Esophagus mucosa (tissue), 1 donor: ENCODE data around the gene FBXO38. TPM values are rescaled to one million over a fixed set of nuclear protein-coding genes. Genes with fewer than 3 reads are reported as not detected.

Experiments used
- ATAC-seq: fragments of 200-7000 bp; cut with Tn5 transposase; one replicate; pipeline ENCODE4 v1.9.1; 2020
- total RNA-seq: library from RNA; stranded (reverse); gene quantifications from one replicate; pipeline ENCODE4 v1.2.4, GENCODE V29; 2023
- donor health status: DM: yes; HTN: yes; CAD: no.

The FBXO38 gene
- total RNA-seq, 1 donor from 2014 or later = 22.4 TPM

DNA sequence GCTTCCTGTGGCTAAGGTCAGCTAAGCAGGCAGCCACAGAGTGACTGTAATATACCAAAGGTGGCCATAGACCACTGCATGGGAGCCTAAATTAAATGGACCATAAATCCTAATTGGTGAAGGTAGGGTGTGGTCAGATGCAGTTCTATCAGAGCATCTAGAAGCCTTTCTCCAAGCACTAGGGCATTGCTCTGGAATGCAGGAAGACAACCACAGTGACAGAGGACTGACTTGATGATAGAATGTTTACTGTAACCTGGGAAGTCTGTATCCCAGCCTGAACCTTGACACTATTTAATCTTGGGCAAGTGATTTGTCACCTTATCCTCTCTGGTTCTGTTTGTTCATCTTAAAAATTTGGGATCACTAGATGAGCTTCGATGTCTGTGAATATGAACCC lies 2.3 kb downstream of the FBXO38 start:
- no peak for ATAC-seq

GRCh38 chr5:148387325-148387724 lies 3.6 kb downstream of the FBXO38 start:
- ATAC-seq = no peak

DNA sequence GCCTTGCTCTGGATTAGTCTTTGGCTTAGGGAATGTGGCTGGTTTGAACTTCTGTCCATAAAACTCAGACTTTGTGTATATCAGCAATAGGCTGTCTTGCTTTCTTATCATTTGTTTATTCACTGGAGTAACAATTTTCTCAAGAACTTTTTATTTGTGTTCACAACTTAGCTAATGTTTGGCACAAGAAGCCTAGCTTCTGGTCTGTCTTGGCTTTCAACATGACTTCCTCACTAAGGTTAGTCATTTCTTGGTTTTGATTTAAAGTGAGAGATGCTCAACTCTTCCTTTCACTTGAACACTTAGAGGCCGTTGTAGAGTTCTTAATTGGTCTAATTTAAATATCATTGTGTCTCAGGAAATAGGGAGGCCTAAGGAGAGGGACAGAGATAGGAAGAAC lies 4.9 kb downstream of the FBXO38 start:
- ATAC-seq = no peak

DNA sequence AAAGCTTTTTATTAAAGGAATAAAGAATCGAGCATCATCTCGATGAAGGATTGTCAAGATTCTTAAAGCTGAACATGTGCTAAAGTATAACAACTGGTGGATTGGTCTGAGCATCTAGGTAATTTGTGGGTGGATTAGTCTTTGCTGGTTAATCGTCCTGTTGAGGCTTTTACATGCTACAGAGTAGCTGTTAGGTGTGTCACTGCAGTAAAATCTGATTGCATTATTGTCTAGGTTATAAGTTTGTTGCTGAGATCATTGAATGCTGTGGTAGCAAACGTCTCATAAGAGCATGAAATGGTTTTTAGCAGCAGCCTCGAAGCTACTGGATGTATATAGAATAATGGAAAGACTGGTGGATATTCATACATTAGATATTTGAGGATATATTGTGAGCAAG lies 7.2 kb downstream of the FBXO38 start:
- no peak for ATAC-seq

DNA sequence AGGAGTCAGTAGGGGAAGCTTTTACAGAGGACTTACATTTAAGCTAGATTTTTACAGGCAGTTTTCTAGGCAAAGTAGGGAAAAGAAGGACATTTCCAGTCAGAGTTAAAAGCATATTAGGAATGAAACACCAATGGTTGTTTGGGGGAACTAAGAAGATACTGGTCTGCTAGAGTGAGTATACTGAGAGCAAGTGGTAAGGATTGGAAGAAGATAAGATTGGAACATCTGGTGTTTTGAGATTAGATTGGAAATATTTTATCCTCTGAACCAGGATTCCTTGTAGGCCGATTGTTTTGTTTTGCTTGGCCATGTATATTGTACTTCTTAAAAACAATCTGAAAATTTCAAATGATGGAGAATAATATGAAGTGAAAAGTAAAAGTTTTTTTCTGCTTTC lies 7.7 kb downstream of the FBXO38 start:
- ATAC-seq = no peak

- no peak for ATAC-seq
Measured at GRCh38 chr5:148393390-148393741, 9.6 kb downstream of the FBXO38 start.

GRCh38 chr5:148394587-148395019 lies 10.8 kb downstream of the FBXO38 start:
- ATAC-seq = no peak

- no peak for ATAC-seq
Measured at GRCh38 chr5:148395031-148395430, 11.3 kb downstream of the FBXO38 start.

DNA sequence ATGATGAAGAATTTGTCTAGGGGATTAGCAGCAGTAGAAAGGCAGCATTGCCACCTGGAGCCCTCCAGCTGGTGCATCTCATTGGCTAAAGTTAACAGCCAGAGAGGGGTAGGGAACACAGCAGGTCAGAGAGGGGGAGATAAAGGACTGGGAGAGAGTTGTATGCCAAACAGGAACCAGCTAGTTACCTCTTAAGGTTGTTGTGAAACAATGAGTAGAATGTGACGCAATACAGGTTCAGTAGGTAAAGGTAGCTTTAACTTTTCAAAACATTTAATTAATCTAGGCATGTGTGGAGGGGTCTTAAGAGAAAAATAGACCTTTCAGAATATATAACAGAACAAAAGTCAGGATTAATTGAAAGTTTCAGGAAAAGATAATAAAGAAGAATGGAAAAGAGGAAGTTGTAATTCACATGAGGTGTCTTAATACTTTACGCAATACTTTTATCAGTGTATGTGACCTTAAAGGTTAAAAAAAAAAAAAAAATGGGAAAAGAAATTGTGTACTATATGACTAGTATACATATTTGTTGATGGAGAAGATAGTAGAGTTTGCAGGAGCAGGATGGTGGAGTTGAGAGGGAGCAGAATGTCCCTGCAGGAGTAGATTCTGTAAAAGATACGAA lies 14.3 kb downstream of the FBXO38 start:
- peak; percentile 63 for ATAC-seq

- ATAC-seq = no peak
Measured at GRCh38 chr5:148398698-148399121, 15.0 kb downstream of the FBXO38 start.

- ATAC-seq = peak; percentile 37
Measured at GRCh38 chr5:148401604-148402003, 17.8 kb downstream of the FBXO38 start.

GRCh38 chr5:148403344-148403743 lies 19.6 kb downstream of the FBXO38 start:
- no peak for ATAC-seq

DNA sequence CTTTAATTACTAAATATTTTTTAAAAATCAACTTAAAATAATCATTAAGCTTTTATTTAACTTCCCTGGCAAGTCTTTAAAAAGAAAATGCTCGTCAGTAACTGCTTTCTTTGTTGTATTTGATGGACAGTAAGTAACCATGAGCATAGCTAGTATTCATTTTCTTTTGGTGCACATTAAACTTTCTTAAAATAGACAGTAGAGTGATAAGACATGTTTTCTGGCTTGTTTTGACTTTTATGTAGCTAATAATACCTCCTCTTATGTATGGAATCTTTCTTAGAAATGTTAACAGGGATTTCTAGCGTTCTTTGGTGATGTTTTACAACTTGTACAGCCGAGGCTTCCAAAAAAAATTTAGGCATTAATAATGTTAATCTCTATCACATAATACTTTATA lies 22.6 kb downstream of the FBXO38 start:
- ATAC-seq = no peak

DNA sequence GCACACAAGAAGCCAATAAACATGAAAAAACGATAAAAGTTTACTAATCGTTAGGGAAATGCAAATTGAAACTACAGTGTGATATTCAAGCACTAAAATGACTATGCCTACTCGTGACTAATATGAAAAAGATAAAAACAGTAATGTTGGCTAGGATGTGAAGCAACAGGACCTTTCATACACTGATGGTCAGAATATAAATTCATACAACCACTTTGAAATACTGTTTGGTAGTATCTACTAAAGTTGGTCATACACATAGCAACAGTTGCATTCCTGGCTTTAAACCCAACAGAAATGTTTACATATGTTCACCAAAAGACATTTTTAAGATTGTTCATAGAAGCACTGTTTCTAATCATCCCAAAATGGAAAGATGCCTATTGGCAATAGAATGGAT lies 24.3 kb downstream of the FBXO38 start:
- ATAC-seq = no peak

GRCh38 chr5:148412124-148412523 lies 28.4 kb downstream of the FBXO38 start:
- no peak for ATAC-seq

GRCh38 chr5:148414833-148415232 lies 31.1 kb downstream of the FBXO38 start:
- no peak for ATAC-seq

- no peak for ATAC-seq
Measured at GRCh38 chr5:148416416-148416815, 32.7 kb downstream of the FBXO38 start.

DNA sequence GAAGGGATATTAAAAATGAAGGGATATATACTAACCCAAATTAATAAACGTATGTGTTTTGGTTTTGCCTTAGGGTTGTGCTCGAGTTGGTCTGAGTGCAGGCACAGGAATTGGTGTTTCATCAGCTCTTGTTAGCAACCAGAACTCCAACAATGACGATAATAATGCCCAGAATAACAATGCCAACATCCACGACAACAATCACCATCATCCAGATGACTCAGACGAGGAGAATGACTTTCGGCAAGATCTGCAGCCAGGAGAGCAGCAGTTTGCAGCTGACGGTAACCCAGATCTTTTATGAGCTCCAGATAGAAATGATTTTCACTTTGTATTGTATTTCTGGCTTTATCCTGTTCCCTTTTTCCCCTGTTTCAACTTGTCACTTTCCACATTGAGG lies 33.2 kb downstream of the FBXO38 start:
- ATAC-seq = peak; percentile 63

GRCh38 chr5:148418511-148418910 lies 34.8 kb downstream of the FBXO38 start:
- no peak for ATAC-seq

GRCh38 chr5:148421661-148422060 lies 37.9 kb downstream of the FBXO38 start:
- no peak for ATAC-seq

DNA sequence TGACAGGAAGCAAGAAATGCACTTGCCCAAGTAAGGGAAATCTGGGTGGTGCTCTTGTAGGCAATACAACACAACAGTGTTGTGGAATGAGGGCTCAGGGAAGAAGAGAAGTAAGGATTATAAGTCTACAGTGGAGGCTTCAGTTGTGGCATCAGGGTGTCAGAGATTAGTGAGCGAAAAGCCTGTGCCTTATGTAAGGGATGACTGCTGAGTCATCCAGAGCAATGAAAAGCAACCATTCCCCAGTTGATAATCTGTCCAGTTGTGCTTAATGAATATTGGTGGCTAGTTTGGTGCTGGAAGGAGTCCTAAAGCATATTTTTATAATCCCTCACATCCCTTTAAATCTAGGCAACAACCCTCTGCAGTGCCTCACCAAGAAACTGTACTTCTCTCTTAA lies 42.0 kb downstream of the FBXO38 start:
- ATAC-seq = no peak

DNA sequence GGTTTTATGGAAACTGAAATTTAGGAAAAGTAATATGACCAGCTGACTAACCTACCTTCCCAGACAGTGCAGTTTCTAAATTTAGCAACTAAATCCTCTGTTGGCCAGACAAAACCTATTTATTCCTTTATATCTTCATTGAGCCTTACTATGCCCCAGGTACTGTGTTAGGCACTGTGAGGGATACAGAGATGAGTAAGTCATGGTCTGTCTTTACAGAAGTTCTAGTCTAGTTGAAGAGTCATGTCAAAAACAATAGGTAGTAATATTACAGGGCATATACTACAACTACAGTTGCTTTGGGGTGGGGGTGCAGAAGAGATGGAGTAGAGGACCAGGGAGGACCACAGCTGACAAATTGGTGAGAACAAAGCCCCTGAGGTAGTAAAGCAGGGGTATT lies 42.8 kb downstream of the FBXO38 start:
- no peak for ATAC-seq

DNA sequence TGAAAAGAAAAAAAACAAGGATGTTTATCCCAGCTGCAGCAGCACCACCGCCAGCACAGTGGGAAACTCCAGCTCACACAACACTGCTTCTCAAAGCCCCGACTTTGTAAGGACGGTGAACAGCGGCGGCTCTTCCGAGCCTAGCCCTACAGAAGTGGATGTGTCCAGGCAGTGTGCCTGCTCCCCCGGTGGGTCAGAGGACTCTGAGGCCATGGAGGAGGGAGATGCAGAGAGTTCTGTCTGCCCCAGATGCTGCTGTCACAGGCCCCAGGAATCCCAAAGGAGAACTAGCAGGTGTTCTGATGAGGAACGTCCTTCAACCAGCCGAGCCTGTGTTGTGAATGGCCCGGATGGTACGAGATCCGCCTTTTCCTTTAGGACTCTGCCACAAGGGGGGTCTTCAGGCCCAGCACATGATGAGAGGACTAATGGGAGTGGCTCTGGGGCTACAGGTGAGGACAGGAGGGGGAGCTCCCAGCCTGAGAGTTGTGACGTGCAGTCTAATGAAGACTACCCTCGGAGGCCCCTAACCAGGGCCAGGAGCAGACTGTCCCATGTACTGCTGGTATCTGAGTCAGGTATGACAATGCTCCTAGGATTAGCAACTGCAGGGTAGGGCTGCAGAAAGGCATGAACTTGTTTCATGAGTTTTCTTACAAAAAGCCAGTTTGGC lies 43.7 kb downstream of the FBXO38 start:
- ATAC-seq = peak; percentile 31

GRCh38 chr5:148428848-148429247 lies 45.1 kb downstream of the FBXO38 start:
- no peak for ATAC-seq

DNA sequence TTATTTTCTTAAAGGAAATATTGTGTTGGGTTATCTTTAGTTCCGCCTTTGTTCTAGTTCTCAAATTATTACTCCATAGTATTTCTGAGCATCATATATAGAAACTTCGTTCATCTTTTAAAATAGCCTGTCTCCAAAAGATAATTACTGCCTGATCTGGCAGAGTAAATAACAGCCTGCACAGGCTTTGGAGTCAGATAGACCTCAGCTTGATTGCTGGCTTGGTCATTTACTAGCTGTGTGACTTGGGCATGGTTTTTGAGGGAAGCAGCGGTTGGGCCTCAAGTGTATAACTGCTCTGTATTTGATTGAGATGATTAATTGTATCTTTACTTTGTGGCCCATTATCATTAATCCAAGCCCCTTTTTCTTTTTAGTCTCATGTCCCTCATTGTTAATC lies 50.1 kb downstream of the FBXO38 start:
- ATAC-seq = no peak
